Body of pancreas (tissue), 4 donors: ENCODE results near the gene TBPL2.

ENCODE experiments used
- POLR2A ChIP-seq, 3 donors: fragments of 450-650 bp; IDR thresholded peaks; one replicate each; pipeline ENCODE4 v1.6.1; 2016; ENCODE audit warnings: antibody characterized with exemption in 3 of 3, mild to moderate bottlenecking in 2 of 3
- TF ChIP-seq, protein P1 (sequence below), 7 experiments: fragments of 450-650 bp in 4 of 7; fragments of 200-600 bp in 3 of 7; sonication (generic) in 3 of 7; IDR thresholded peaks; one replicate each; pipeline ENCODE4 v1.5.1; 2016 to 2019; ENCODE audit warnings: antibody characterized with exemption in 7 of 7

GRCh38 chr14:55436931-55437330, 3.5 kb downstream of the TBPL2 start:
- TF ChIP-seq POLR2A (IDR thresholded peaks at IDR 0.05) = no peak
- TF ChIP-seq, protein P1, sequence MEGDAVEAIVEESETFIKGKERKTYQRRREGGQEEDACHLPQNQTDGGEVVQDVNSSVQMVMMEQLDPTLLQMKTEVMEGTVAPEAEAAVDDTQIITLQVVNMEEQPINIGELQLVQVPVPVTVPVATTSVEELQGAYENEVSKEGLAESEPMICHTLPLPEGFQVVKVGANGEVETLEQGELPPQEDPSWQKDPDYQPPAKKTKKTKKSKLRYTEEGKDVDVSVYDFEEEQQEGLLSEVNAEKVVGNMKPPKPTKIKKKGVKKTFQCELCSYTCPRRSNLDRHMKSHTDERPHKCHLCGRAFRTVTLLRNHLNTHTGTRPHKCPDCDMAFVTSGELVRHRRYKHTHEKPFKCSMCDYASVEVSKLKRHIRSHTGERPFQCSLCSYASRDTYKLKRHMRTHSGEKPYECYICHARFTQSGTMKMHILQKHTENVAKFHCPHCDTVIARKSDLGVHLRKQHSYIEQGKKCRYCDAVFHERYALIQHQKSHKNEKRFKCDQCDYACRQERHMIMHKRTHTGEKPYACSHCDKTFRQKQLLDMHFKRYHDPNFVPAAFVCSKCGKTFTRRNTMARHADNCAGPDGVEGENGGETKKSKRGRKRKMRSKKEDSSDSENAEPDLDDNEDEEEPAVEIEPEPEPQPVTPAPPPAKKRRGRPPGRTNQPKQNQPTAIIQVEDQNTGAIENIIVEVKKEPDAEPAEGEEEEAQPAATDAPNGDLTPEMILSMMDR (IDR thresholded peaks at IDR 0.05) = no peak
